LNCAP (cell line): ENCODE results near the gene IPO11.

Experiments used
- TF ChIP-seq, protein P1 (sequence below): fragments of 450-650 bp; IDR thresholded peaks from 2 replicates; pipeline ENCODE4 v1.5.1; 2017; ENCODE audit warnings: mild to moderate bottlenecking

The IPO11 gene

DNA sequence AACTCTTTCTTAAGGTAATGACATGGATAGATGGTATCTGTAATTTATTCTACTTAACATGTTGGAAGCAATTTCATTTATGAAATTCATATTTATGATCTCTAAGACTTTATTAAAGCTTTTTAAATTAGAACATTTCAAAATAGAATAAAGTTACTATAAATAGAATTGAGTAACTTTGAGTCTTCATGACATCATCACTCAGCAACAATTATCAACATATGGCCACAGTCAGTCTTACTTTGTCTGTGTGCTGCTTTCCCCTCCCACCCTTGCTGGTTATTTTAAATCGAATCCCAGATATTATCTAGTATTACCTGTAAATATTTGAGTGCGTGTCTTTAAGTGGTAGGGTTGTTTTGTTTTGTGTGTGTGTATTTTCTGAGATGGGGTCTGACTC, 65.2 kb downstream of the IPO11 start:
- TF ChIP-seq, protein P1, sequence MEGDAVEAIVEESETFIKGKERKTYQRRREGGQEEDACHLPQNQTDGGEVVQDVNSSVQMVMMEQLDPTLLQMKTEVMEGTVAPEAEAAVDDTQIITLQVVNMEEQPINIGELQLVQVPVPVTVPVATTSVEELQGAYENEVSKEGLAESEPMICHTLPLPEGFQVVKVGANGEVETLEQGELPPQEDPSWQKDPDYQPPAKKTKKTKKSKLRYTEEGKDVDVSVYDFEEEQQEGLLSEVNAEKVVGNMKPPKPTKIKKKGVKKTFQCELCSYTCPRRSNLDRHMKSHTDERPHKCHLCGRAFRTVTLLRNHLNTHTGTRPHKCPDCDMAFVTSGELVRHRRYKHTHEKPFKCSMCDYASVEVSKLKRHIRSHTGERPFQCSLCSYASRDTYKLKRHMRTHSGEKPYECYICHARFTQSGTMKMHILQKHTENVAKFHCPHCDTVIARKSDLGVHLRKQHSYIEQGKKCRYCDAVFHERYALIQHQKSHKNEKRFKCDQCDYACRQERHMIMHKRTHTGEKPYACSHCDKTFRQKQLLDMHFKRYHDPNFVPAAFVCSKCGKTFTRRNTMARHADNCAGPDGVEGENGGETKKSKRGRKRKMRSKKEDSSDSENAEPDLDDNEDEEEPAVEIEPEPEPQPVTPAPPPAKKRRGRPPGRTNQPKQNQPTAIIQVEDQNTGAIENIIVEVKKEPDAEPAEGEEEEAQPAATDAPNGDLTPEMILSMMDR = no peak

DNA sequence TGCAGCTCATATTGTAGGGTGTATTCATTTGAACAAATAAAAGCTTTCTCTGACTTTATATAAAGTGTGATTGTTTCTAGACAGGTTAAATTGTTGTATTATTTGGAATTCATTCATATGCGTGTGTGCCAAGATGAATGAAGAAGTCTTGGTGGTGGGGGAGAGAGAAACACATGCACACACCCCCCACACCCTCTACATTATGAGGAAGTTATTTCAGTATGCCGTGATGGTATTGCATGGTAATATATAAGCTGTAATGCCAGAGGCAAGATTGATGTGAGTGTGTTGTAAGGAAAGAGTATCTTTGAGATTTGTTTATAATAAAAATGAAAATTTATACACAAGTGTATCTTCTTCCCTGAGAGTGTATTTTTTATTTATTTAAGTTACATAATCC, 71.0 kb downstream of the IPO11 start:
- TF ChIP-seq, protein P1 = no peak

DNA sequence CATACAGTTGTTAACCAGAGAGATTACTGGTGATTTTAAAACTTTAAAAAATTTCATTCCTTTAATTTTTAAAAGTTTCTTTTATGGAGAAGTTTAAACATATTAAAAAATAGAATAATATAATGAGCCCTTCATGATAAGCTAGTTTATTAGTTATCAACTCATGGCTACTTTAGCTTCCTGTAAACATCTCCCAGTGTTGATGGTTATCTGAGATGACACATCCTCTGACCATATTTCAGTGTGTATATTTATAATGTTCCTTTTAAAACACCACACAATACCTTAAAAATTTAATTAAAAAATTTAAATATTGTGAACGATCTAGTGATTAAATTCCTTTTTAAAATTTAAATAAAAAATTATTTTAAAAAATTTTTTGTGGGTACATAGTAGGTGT, 74.1 kb downstream of the IPO11 start:
- TF ChIP-seq, protein P1 = no peak

DNA sequence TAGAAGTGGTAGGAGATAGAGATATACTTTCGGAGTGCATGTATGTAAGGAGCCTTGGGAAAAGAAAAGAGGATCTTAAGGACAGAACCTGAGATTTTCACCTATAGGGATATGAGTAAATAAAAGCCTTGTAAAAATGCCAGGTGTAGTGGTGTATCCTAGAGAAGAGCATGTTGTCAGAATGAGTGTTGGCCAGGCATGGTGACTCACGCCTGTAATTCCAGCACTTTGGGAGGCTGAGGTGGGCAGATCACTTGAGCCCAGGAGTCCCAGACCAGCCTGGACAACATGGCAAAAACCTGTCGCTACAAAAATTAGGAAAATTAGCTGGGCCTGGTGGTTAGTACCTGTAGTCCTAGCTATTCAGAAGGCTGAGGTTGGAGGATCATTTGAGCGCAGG, 76.0 kb downstream of the IPO11 start:
- TF ChIP-seq, protein P1 = no peak

DNA sequence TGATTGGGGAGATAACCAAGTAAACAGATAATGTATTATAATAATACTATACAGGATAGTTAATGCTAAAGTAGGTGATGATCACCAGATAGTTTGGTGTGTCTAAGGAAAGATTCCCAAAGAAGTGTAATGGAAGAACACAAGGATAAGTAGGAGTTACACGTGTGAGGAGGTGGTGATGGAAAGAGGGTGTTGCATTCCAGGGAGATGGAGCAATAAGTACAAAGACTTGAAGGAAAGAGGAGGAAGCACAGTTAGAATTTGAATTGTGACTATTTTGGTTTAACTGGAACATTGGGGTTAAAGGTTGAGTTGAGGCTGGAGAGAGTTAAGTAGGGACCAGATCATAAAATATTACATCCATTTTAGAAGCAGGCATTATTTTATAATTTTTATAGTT, 76.9 kb downstream of the IPO11 start:
- TF ChIP-seq, protein P1 = no peak

DNA sequence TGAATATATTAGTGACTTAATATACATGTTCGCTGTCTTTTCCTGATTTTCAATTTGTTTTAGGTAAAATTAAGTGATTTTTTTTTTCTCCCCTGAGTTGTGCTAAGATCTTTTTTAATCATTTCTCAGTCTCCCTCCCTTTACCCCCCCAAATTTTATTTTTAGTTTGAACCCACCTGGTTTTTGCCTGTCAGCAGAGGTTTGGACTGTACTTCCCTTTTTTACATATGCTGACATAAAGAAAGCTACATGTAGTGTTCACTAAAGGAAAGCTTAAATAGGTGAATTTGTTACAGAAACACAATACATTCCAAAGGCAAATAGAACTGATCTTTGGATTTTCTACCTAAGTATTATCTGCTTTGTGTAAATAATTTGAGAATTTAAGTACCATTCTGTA, 82.2 kb downstream of the IPO11 start:
- TF ChIP-seq, protein P1 = no peak

DNA sequence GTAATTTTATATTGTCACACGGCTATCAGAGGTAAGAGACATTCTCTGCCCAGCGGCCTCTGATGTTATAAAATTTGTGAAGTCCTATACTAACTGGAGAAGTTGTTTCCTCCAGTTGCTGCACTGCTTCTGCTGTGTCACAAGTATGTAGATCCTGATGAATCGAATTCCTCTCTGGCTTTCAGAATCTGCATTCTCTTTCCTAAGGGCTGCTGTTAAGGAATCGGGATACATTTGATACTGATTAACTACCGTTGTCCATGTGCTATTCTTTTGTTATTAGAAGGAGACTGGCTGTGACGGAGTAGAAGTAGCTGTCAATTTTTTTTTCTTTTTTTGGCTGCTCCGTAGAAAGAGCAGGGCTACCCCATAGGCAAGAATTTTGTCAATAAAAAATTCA, 84.3 kb downstream of the IPO11 start:
- TF ChIP-seq, protein P1 = no peak

DNA sequence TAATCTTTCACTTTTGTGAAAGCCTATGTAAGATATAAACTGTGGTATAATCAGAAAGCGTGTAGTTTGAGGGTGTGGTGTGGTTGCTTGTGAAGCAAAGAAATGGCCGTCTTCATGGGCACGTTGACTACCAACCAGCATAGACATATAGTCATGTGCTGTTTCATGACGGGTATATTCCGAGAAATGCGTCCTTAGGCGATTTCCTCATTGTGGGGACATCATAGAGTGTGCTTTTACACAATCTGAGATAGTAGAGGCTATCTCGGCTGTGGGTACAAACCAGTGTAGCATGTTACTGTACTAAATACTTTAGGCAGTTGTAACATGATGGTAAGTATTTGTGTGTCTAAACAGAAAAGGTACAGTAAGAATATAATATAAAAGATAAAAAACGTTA, 86.4 kb downstream of the IPO11 start:
- TF ChIP-seq, protein P1 = no peak
